GM19193 (cell line): Measurements from ENCODE around the gene RAB22A.

Experiments
- POLR2A ChIP-seq: IDR thresholded peaks from 4 replicates; pipeline ENCODE4 v1.6.1; 2011; ENCODE audit not compliant: insufficient read depth, insufficient read length; ENCODE audit errors: extremely low read depth

The RAB22A gene

DNA sequence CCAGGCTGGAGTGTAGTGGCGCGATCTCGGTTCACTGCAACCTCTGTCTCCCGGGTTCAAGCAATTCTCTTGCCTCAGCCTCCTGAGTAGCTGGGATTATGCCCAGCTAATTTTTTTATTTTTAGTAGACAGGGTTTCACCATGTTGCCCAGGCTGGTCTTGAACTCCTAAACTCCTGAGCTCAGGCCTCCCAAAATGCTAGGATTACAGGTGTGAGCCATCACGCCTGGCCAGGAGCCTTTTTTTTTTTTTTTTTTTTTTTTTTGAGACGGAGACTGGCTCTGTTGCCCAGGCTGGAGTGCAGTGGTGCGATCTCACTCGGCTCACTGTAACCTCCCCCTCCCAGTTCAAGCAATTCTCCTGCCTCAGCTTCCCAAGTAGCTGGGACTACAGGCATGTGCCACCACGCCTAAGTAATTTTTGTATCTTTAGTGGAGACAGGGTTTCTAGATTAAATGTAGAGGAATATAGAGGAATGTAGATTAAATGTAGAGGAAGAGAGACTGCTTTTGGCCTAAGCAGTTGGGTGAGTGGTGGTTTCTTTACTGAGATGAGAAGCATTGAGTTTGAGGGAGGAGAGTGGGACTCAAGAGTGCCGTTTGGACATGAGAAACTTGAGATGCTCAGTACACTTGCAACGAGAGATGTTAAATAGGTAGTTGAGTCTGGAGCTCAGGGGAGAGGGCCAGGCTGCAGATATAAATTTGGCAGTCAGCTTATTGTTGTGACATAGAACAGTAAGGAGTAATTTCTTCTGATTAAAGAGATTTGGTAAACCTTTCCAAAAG is 96.2 kb downstream of the RAB22A start:
- no peak for TF ChIP-seq POLR2A

GRCh38 chr20:58406422-58407001 is 97.0 kb downstream of the RAB22A start:
- TF ChIP-seq POLR2A, result no peak

GRCh38 chr20:58407201-58407873 is 97.8 kb downstream of the RAB22A start:
- TF ChIP-seq POLR2A, result no peak

DNA sequence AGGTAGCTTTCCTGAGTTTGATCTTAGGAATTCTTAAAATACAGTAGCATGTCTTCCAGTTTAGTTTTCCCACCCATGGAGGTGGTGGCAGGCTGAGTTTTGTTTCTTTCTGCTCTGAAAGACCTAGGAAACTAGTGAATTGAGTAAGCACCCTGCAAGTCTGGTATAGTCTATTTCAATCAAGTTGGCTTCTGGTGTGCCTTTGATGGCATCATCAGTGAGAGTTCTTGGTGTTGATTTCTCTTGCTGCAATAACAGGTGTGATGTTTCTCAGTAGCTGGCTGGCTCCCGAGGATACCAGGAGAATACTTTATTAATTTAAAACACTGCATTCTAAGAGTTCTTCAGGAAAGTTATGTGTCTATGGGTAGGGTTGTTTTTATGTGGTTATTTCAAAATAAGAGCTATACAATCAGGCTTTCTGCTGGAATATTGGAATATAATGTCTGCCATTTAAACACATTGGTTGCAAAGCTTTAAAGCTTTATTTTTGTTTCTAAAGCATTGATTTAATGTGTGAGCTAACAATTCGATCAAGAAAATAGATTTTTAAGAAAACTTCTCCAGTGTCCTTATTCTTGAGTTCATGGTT is 98.5 kb downstream of the RAB22A start:
- no peak for TF ChIP-seq POLR2A

GRCh38 chr20:58408603-58409246 is 99.2 kb downstream of the RAB22A start:
- TF ChIP-seq POLR2A, result no peak

DNA sequence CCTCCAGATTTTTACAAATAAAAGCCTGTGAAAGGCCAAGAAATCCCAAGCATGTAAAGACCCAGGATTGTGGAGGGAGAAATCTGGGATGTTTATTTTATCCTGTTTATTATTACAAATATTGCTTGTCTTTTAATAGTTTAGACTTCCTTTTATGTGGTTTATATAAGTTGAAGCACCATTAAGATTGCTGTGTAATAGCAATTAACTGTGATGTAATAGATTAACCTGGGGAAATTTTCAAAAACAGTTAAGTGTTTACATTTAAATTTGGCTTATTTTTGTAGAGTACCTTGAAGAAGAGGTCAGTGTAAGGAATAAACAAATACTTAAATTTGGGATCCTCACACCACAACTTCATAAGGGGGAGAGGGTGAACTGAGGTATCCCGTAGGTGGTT is 106.5 kb downstream of the RAB22A start:
- TF ChIP-seq POLR2A, result no peak

DNA sequence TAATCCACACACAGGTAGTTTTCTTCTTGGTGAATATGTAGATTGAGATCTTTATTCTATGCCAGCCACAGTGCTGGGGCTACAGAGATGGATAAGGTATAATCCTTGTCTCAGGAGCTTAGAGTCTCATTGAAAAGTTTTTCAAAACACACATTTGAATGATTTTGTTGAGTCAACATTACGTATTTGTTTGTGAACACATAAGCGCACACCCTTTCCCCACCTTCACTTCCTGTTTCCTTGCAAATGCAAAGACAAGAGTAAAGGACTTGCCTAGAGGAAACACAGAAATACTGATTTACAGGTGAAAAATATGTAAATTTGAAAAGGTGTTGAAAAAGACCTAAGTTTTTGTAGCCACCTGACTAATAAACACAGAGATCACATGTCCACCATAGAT is 107.3 kb downstream of the RAB22A start:
- no peak for TF ChIP-seq POLR2A
